Measurements from ENCODE around the gene NDNF. TPM values are rescaled to one million over a fixed set of nuclear protein-coding genes. Genes with fewer than 3 reads are reported as not detected.

NDNF gene
- total and polyA plus RNA-seq, 2 donors (not counting 1 experiment from before 2014, with no cell fraction given): 6.4 to 9.6 TPM

GRCh38 chr4:121054373-121054772, 18.0 kb downstream of the NDNF start:
- no peaks in the 10 kb centered on the region for H3K36me3 ChIP-seq (ENCODE audit: control insufficient read depth, insufficient read depth, low read length)
- TF ChIP-seq, protein P1, sequence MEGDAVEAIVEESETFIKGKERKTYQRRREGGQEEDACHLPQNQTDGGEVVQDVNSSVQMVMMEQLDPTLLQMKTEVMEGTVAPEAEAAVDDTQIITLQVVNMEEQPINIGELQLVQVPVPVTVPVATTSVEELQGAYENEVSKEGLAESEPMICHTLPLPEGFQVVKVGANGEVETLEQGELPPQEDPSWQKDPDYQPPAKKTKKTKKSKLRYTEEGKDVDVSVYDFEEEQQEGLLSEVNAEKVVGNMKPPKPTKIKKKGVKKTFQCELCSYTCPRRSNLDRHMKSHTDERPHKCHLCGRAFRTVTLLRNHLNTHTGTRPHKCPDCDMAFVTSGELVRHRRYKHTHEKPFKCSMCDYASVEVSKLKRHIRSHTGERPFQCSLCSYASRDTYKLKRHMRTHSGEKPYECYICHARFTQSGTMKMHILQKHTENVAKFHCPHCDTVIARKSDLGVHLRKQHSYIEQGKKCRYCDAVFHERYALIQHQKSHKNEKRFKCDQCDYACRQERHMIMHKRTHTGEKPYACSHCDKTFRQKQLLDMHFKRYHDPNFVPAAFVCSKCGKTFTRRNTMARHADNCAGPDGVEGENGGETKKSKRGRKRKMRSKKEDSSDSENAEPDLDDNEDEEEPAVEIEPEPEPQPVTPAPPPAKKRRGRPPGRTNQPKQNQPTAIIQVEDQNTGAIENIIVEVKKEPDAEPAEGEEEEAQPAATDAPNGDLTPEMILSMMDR (conservative IDR thresholded peaks at IDR 0.05 in 1 of 2, IDR thresholded peaks at IDR 0.05 in 1 of 2; ENCODE audit: low read depth in 1 of 2, low read length in 2 of 2): no peak
- no peak for TF ChIP-seq EZH2 (IDR thresholded peaks at IDR 0.05; ENCODE audit: low read length, missing control alignments)
- no peaks in the 10 kb centered on the region for H3K4me1 ChIP-seq (ENCODE audit: control insufficient read depth, extremely low read depth, insufficient read depth, low read length)
- no peak overlapping the region for H3K4me2 ChIP-seq (ENCODE audit: extremely low read depth, insufficient read depth, low read length)
- no peak for DNase-seq (ENCODE audit: low read depth in 2 of 2)
- no peaks in the 10 kb centered on the region for H3K9me3 ChIP-seq (ENCODE audit: control insufficient read depth, insufficient read depth, low read depth, low read length)
- no peaks in the 10 kb centered on the region for H3K27me3 ChIP-seq (ENCODE audit: control insufficient read depth, insufficient read depth, low read length)
- no peak overlapping the region for H3K9ac ChIP-seq (ENCODE audit: insufficient read depth, low read length)
- H3K4me3 ChIP-seq (replicated peaks in 1 of 4; ENCODE audit: control extremely low read depth in 1 of 4, insufficient read depth in 1 of 4, low read depth in 3 of 4, low read length in 4 of 4): no peak overlapping the region
- no peak overlapping the region for H2AFZ ChIP-seq (ENCODE audit: low read length)
- H3K27ac ChIP-seq (ENCODE audit: insufficient read depth, low read length): no peak overlapping the region
- H4K20me1 ChIP-seq (ENCODE audit: control insufficient read depth, extremely low read depth, insufficient read depth, low read length): no peaks in the 10 kb centered on the region
- no peaks in the 10 kb centered on the region for H3K79me2 ChIP-seq (ENCODE audit: control insufficient read depth, insufficient read depth, low read length)

DNA sequence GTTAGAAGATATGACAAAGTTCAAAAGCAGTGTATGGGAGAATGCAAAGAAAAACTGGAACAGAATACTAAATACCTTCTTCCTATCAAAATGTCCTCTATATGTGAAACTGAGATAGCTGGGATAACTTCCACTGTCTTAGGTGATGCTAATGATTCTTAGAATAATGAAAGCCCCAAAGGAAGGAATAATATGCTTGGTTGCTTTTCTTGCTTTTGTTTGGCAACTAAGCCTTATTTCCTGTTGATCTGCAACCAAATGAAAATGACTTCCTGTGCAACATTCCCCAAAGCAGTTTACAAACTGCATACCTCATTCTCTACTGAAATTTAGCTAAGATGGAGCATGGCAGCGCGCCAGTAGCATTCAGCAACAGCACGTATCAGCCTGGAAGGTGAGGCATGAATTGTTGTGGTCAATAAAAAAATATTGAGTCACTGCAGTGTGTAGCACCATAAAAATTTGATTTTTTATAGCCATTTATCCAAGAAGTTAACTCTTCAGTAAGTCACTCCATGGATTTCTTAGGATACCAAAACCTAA, 18.7 kb downstream of the NDNF start:
- Histone ChIP-seq H4K20me1 (ENCODE audit: control insufficient read depth, extremely low read depth, insufficient read depth, low read length) (no peaks in the 10 kb centered on the region), H3K79me2 (ENCODE audit: control insufficient read depth, insufficient read depth, low read length) (no peaks in the 10 kb centered on the region), H3K4me1 (ENCODE audit: control insufficient read depth, extremely low read depth, insufficient read depth, low read length) (no peaks in the 10 kb centered on the region), H3K4me3 (replicated peaks in 1 of 4; ENCODE audit: control extremely low read depth in 1 of 4, insufficient read depth in 1 of 4, low read depth in 3 of 4, low read length in 4 of 4) (no peak overlapping the region), H3K9ac (ENCODE audit: insufficient read depth, low read length) (no peak overlapping the region), H3K36me3 (ENCODE audit: control insufficient read depth, insufficient read depth, low read length) (no peaks in the 10 kb centered on the region), H3K27ac (ENCODE audit: insufficient read depth, low read length) (no peak overlapping the region), H2AFZ (ENCODE audit: low read length) (no peak overlapping the region), H3K27me3 (ENCODE audit: control insufficient read depth, insufficient read depth, low read length) (no peaks in the 10 kb centered on the region), H3K4me2 (ENCODE audit: extremely low read depth, insufficient read depth, low read length) (no peak overlapping the region), H3K9me3 (ENCODE audit: control insufficient read depth, insufficient read depth, low read depth, low read length) (no peaks in the 10 kb centered on the region)
- TF ChIP-seq EZH2 (IDR thresholded peaks at IDR 0.05; ENCODE audit: low read length, missing control alignments): no peak
- TF ChIP-seq, protein P1 (conservative IDR thresholded peaks at IDR 0.05 in 1 of 2, IDR thresholded peaks at IDR 0.05 in 1 of 2; ENCODE audit: low read depth in 1 of 2, low read length in 2 of 2): no peak
- DNase-seq (ENCODE audit: low read depth in 2 of 2): peak in 1 of 2 donors; percentile 64

- Histone ChIP-seq H3K36me3 (ENCODE audit: control insufficient read depth, insufficient read depth, low read length) (no peaks in the 10 kb centered on the region), H3K4me2 (ENCODE audit: extremely low read depth, insufficient read depth, low read length) (no peak overlapping the region), H3K9ac (ENCODE audit: insufficient read depth, low read length) (no peak overlapping the region), H3K79me2 (ENCODE audit: control insufficient read depth, insufficient read depth, low read length) (no peaks in the 10 kb centered on the region), H3K27me3 (ENCODE audit: control insufficient read depth, insufficient read depth, low read length) (no peaks in the 10 kb centered on the region), H4K20me1 (ENCODE audit: control insufficient read depth, extremely low read depth, insufficient read depth, low read length) (no peaks in the 10 kb centered on the region), H3K27ac (ENCODE audit: insufficient read depth, low read length) (no peak overlapping the region), H3K4me3 (replicated peaks in 1 of 4; ENCODE audit: control extremely low read depth in 1 of 4, insufficient read depth in 1 of 4, low read depth in 3 of 4, low read length in 4 of 4) (no peak overlapping the region), H3K9me3 (ENCODE audit: control insufficient read depth, insufficient read depth, low read depth, low read length) (no peaks in the 10 kb centered on the region), H3K4me1 (ENCODE audit: control insufficient read depth, extremely low read depth, insufficient read depth, low read length) (no peaks in the 10 kb centered on the region), H2AFZ (ENCODE audit: low read length) (no peak overlapping the region)
- DNase-seq (ENCODE audit: low read depth in 2 of 2): peak; percentile 4 to 47
- TF ChIP-seq, protein P1 (conservative IDR thresholded peaks at IDR 0.05 in 1 of 2, IDR thresholded peaks at IDR 0.05 in 1 of 2; ENCODE audit: low read depth in 1 of 2, low read length in 2 of 2): peak; percentile 31 to 54
- TF ChIP-seq EZH2 (IDR thresholded peaks at IDR 0.05; ENCODE audit: low read length, missing control alignments): no peak
These were observed 22.0 kb downstream of the NDNF start for GRCh38 chr4:121050300-121050699.

Measured in fibroblast of lung (primary cell).